Chondrocyte (in vitro differentiated cells): ENCODE measurements around the gene ZBTB44. TPM values are rescaled to one million over a fixed set of nuclear protein-coding genes. Genes with fewer than 3 reads are reported as not detected.

Experiments
- DNase-seq: peaks from one replicate; pipeline ENCODE4 v3.0.0; 2021; ENCODE audit warnings: mixed read lengths, low spot score
- H3K27ac Mint-ChIP-seq: one replicate; pipeline ENCODE4 v1.8.0; 2021; ENCODE audit warnings: mild to moderate bottlenecking, moderate library complexity, mixed read lengths; ENCODE audit not compliant: unreplicated experiment
- H3K27me3 Mint-ChIP-seq: 2 replicates; pipeline ENCODE4 v1.8.0; 2021; ENCODE audit warnings: low read depth, mixed read lengths
- H3K36me3 Mint-ChIP-seq: 2 replicates; pipeline ENCODE4 v1.8.0; 2021; ENCODE audit warnings: low read depth, mixed read lengths
- H3K4me1 Mint-ChIP-seq: 2 replicates; pipeline ENCODE4 v1.8.0; 2021; ENCODE audit warnings: low read depth, mild to moderate bottlenecking, mixed read lengths
- H3K4me3 Mint-ChIP-seq: one replicate; pipeline ENCODE4 v1.8.0; 2021; ENCODE audit warnings: mild to moderate bottlenecking, moderate library complexity, mixed read lengths; ENCODE audit not compliant: unreplicated experiment
- H3K9me3 Mint-ChIP-seq: 2 replicates; pipeline ENCODE4 v1.8.0; 2021; ENCODE audit warnings: low read depth, mixed read lengths
- total RNA-seq: library from RNA; stranded (reverse); gene quantifications from 3 replicates; pipeline ENCODE4 v1.2.1, GENCODE V29; 2021
- TF ChIP-seq, protein P1 (sequence below): fragments of 200-600 bp; sonication (generic); IDR thresholded peaks from 2 replicates; pipeline ENCODE4 v1.5.0; 2021; ENCODE audit warnings: antibody characterized with exemption, mild to moderate bottlenecking, moderate library complexity

The ZBTB44 gene
- total RNA-seq, 1 donor from 2014 or later: 21.2 TPM

- Mint-ChIP-seq H3K4me1 (no peaks in the 10 kb centered on the region), H3K4me3 (no peak overlapping the region), H3K27ac (no peak overlapping the region), H3K27me3 (no peaks in the 10 kb centered on the region), H3K9me3 (peaks cover 5% of the 10 kb centered on the region), H3K36me3 (no peaks in the 10 kb centered on the region)
- DNase-seq: no peak
- TF ChIP-seq, protein P1, sequence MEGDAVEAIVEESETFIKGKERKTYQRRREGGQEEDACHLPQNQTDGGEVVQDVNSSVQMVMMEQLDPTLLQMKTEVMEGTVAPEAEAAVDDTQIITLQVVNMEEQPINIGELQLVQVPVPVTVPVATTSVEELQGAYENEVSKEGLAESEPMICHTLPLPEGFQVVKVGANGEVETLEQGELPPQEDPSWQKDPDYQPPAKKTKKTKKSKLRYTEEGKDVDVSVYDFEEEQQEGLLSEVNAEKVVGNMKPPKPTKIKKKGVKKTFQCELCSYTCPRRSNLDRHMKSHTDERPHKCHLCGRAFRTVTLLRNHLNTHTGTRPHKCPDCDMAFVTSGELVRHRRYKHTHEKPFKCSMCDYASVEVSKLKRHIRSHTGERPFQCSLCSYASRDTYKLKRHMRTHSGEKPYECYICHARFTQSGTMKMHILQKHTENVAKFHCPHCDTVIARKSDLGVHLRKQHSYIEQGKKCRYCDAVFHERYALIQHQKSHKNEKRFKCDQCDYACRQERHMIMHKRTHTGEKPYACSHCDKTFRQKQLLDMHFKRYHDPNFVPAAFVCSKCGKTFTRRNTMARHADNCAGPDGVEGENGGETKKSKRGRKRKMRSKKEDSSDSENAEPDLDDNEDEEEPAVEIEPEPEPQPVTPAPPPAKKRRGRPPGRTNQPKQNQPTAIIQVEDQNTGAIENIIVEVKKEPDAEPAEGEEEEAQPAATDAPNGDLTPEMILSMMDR: no peak
Observed at GRCh38 chr11:130189492-130190210, 125.1 kb downstream of the ZBTB44 start.

- DNase-seq: no peak
- peaks cover 5% of the 10 kb centered on the region for H3K9me3 Mint-ChIP-seq
- no peaks in the 10 kb centered on the region for H3K4me1 Mint-ChIP-seq
- no peak overlapping the region for H3K27ac Mint-ChIP-seq
- peaks cover 2% of the 10 kb centered on the region for H3K27me3 Mint-ChIP-seq
- TF ChIP-seq, protein P1: no peak
- H3K36me3 Mint-ChIP-seq: no peaks in the 10 kb centered on the region
- H3K4me3 Mint-ChIP-seq: no peak overlapping the region
Observed at GRCh38 chr11:130188585-130189347, 126.0 kb downstream of the ZBTB44 start.

GRCh38 chr11:130188047-130188446, 126.7 kb downstream of the ZBTB44 start:
- no peak overlapping the region for H3K27ac Mint-ChIP-seq
- TF ChIP-seq, protein P1: no peak

DNA sequence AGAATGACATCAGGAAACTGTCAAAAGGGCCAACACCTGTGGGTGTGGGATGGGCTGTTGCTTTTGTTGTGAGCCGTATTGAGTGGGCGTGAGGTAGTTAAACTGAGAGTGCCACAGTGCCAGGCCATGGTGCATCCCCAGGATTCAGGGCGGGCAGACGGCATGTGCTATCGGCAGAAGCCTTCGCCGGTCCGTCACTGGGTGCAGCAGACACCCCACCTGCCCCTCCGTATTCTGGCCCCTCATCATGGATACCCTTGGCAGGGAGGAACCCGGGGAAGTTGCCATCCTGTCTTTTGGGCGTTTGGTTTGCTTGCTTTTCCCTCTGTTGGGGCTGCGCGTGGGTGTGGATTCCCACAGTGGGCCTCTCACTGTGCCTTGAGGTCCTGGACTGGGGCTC, 127.6 kb downstream of the ZBTB44 start:
- no peak for DNase-seq
- Mint-ChIP-seq H3K27me3 (peaks cover 2% of the 10 kb centered on the region), H3K36me3 (no peaks in the 10 kb centered on the region), H3K27ac (no peak overlapping the region), H3K4me1 (no peaks in the 10 kb centered on the region), H3K4me3 (no peak overlapping the region), H3K9me3 (peaks cover 5% of the 10 kb centered on the region)
- TF ChIP-seq, protein P1: no peak

More at GRCh38 chr11:130188047-130188446, 126.7 kb downstream of the ZBTB44 start:
- H3K4me3 Mint-ChIP-seq: no peak overlapping the region
- no peak for DNase-seq
- peaks cover 5% of the 10 kb centered on the region for H3K9me3 Mint-ChIP-seq
- H3K36me3 Mint-ChIP-seq: no peaks in the 10 kb centered on the region
- no peaks in the 10 kb centered on the region for H3K4me1 Mint-ChIP-seq
- H3K27me3 Mint-ChIP-seq: peaks cover 2% of the 10 kb centered on the region

DNA sequence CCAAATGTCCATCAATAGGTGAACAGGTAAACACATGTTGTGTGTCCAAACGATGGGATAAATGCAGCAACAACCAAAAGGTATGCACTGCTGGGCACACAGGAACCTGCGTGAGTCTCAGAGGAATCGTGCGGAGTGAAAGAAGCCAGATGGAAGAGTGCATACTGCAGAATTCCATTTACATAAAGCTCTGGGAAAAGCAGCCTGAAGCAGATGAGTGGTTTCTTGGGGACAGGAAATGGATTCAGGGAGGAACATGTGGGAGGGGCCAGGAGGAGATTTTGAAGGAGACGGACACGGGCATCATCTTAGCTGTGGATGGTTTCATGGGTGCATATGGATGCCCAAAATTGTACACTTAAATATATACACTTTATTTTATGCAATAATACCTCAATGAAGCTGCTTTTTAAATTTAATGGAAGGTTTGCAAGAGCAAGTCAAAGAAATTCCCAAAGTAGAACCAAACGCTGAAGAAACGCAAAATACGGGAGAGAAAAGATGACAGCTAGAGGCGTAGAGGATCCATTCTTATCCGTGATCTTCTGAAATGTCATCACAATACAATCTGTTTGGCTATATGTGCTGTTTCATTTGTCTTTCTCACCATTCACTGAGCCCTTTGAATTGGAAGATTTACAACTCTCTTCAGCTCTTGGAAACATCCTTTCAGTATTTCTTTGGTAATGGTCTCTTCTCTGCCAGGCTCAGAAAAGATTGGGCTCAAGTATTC, 130.7 kb downstream of the ZBTB44 start:
- TF ChIP-seq, protein P1: no peak
- H3K9me3 Mint-ChIP-seq: peaks cover 5% of the 10 kb centered on the region
- H3K4me1 Mint-ChIP-seq: no peaks in the 10 kb centered on the region
- DNase-seq: no peak
- no peak overlapping the region for H3K4me3 Mint-ChIP-seq
- H3K36me3 Mint-ChIP-seq: no peaks in the 10 kb centered on the region
- peaks cover 2% of the 10 kb centered on the region for H3K27me3 Mint-ChIP-seq
- no peak overlapping the region for H3K27ac Mint-ChIP-seq
